SU-DHL-6 (cell line): ENCODE data around the gene GGPS1.
"Not testable (repeated sequence)": the region's sequence is repeated elsewhere in the genome, so short reads cannot be mapped to it uniquely, and the experiment has no call there.

Source experiments
- H2AFZ ChIP-seq: fragments of 200-600 bp; sonication (generic); 2 replicates; pipeline ENCODE4 v1.6.1; 2014; ENCODE audit warnings: low read depth, mild to moderate bottlenecking, moderate library complexity, mixed read lengths, antibody characterized with exemption, low read length; ENCODE audit not compliant: severe bottlenecking
- H3F3A ChIP-seq: fragments of 200-600 bp; shearing (Covaris generic); 2 replicates; pipeline ENCODE4 v1.6.0; 2016; ENCODE audit warnings: antibody characterized with exemption, mild to moderate bottlenecking; ENCODE audit not compliant: insufficient read depth
- H3K27ac ChIP-seq: fragments of 200-600 bp; sonication (generic); 2 replicates; pipeline ENCODE4 v1.5.1; 2016; ENCODE audit warnings: low read depth, mild to moderate bottlenecking, low read length, moderate library complexity, mixed read lengths
- H3K27me3 ChIP-seq: fragments of 200-600 bp; sonication (generic), shearing (Covaris generic); 2 replicates; pipeline ENCODE4 v1.6.0; 2014; ENCODE audit warnings: mild to moderate bottlenecking, low read length
- H3K36me3 ChIP-seq: fragments of 200-600 bp; sonication (generic); 2 replicates; pipeline ENCODE4 v1.6.1; 2014; ENCODE audit warnings: mild to moderate bottlenecking, low read length, mixed read lengths
- H3K4me2 ChIP-seq: fragments of 300-600, 200-600 bp; shearing (Covaris generic), sonication (generic); 2 replicates; pipeline ENCODE4 v1.6.0; 2014; ENCODE audit warnings: low read length, low read depth, mild to moderate bottlenecking; ENCODE audit not compliant: poor library complexity, severe bottlenecking
- H3K4me3 ChIP-seq: fragments of 200-600 bp; sonication (generic); 2 replicates; pipeline ENCODE4 v1.5.1; 2014; ENCODE audit warnings: antibody characterized with exemption, low read length, mild to moderate bottlenecking, mixed read lengths; ENCODE audit not compliant: insufficient read depth, poor library complexity, severe bottlenecking
- H3K79me2 ChIP-seq: fragments of 200-600 bp; sonication (generic); 2 replicates; pipeline ENCODE4 v1.6.1; 2014; ENCODE audit warnings: mild to moderate bottlenecking, low read length, moderate library complexity; ENCODE audit not compliant: insufficient read depth
- H3K9ac ChIP-seq: fragments of 200-600 bp; sonication (generic); 2 replicates; pipeline ENCODE4 v1.7.0; 2014; ENCODE audit warnings: mild to moderate bottlenecking, low read length
- H3K9me2 ChIP-seq: fragments of 200-600 bp; sonication (generic); replicated peaks from 2 replicates; pipeline ENCODE4 v1.6.1; 2014; ENCODE audit warnings: low read length; ENCODE audit not compliant: insufficient read depth
- H3K9me3 ChIP-seq: fragments of 200-600 bp; sonication (generic); 2 replicates; pipeline ENCODE4 v1.6.1; 2014; ENCODE audit warnings: low read length, mixed read lengths; ENCODE audit not compliant: insufficient read depth
- H4K20me1 ChIP-seq: fragments of 200-600 bp; sonication (generic); 2 replicates; pipeline ENCODE4 v1.6.1; 2014; ENCODE audit warnings: low read depth, mild to moderate bottlenecking, antibody characterized with exemption, low read length, moderate library complexity, mixed read lengths
- EZH2phosphoT487 ChIP-seq: fragments of 200-600 bp; sonication (generic), shearing (Covaris generic); conservative IDR thresholded peaks from 2 replicates; pipeline ENCODE4 v1.6.1; 2018; ENCODE audit warnings: mild to moderate bottlenecking, antibody characterized with exemption, low read length, moderate library complexity, mixed read lengths
- TF ChIP-seq, protein P1 (sequence below): fragments of 200-600 bp; sonication (generic); IDR thresholded peaks from one replicate; pipeline ENCODE4 v1.5.1; 2017; ENCODE audit warnings: antibody characterized with exemption, mild to moderate bottlenecking, low read length, moderate library complexity; ENCODE audit not compliant: insufficient read depth, poor library complexity, severe bottlenecking

GGPS1 gene

GRCh38 chr1:235304549-235305451, 23.6 kb upstream of the GGPS1 start:
- Histone ChIP-seq H3K36me3 (no peaks in the 10 kb centered on the region), H3K9me2 (no peaks in the 10 kb centered on the region), H3F3A (peaks cover 11% of the 10 kb centered on the region; the same call in 1 of the 2 replicates), H3K4me2 (peak overlapping the region; percentile 38), H3K9me3 (no peaks in the 10 kb centered on the region), H3K27me3 (no peaks in the 10 kb centered on the region), H2AFZ (no peak overlapping the region), H3K4me3 (no peak overlapping the region), H3K27ac (peak overlapping the region; percentile 24; the same call in 1 of the 2 replicates), H4K20me1 (peaks cover 11% of the 10 kb centered on the region; the same call in 1 of the 2 replicates), H3K9ac (no peak overlapping the region), H3K79me2 (peaks cover 83% of the 10 kb centered on the region)
- TF ChIP-seq, protein P1, sequence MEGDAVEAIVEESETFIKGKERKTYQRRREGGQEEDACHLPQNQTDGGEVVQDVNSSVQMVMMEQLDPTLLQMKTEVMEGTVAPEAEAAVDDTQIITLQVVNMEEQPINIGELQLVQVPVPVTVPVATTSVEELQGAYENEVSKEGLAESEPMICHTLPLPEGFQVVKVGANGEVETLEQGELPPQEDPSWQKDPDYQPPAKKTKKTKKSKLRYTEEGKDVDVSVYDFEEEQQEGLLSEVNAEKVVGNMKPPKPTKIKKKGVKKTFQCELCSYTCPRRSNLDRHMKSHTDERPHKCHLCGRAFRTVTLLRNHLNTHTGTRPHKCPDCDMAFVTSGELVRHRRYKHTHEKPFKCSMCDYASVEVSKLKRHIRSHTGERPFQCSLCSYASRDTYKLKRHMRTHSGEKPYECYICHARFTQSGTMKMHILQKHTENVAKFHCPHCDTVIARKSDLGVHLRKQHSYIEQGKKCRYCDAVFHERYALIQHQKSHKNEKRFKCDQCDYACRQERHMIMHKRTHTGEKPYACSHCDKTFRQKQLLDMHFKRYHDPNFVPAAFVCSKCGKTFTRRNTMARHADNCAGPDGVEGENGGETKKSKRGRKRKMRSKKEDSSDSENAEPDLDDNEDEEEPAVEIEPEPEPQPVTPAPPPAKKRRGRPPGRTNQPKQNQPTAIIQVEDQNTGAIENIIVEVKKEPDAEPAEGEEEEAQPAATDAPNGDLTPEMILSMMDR = no peak
- TF ChIP-seq EZH2phosphoT487 = no peak

GRCh38 chr1:235307158-235308124, 20.9 kb upstream of the GGPS1 start:
- H3K9me2 ChIP-seq = no peaks in the 10 kb centered on the region
- peaks cover 15% of the 10 kb centered on the region; the same call in 1 of the 2 replicates for H3F3A ChIP-seq
- H2AFZ ChIP-seq = no peak overlapping the region
- no peaks in the 10 kb centered on the region for H3K9me3 ChIP-seq
- H3K27ac ChIP-seq = no peak overlapping the region
- no peak overlapping the region for H3K4me2 ChIP-seq
- TF ChIP-seq EZH2phosphoT487 = no peak
- TF ChIP-seq, protein P1 = no peak
- peaks cover 14% of the 10 kb centered on the region; the same call in 1 of the 2 replicates for H4K20me1 ChIP-seq
- peaks cover 87% of the 10 kb centered on the region for H3K79me2 ChIP-seq
- no peak overlapping the region for H3K9ac ChIP-seq
- no peaks in the 10 kb centered on the region for H3K36me3 ChIP-seq
- H3K4me3 ChIP-seq = no peak overlapping the region
- no peaks in the 10 kb centered on the region for H3K27me3 ChIP-seq

DNA sequence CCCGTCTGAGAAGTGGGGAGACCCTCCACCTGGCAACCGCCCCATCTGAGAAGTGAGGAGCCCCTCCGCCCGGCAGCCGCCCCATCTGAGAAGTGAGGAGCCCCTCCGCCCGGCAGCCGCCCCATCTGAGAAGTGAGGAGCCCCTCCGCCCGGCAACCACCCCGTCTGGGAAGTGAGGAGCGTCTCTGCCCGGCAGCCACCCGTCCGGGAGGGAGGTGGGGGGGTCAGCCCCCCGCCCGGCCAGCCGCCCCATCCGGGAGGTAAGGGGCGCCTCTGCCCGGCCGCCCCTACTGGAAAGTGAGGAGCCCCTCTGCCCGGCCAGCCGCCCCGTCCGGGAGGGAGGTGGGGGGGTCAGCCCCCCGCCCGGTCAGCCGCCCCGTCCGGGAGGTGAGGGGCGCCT, 19.2 kb upstream of the GGPS1 start:
- not testable (repeated sequence) for H3K4me2 ChIP-seq, H3K9ac ChIP-seq, H2AFZ ChIP-seq, H3K36me3 ChIP-seq, H3K27me3 ChIP-seq, H3K9me2 ChIP-seq, H3K4me3 ChIP-seq, H3K9me3 ChIP-seq, H3K27ac ChIP-seq
- H3F3A ChIP-seq = peaks cover 20% of the 10 kb centered on the region; the same call in 1 of the 2 replicates
- peaks cover 14% of the 10 kb centered on the region; the same call in 1 of the 2 replicates for H4K20me1 ChIP-seq
- peaks cover 87% of the 10 kb centered on the region for H3K79me2 ChIP-seq
